HG02759 (cell line): ENCODE data around the gene CNKSR1.

ENCODE experiments used
- ATAC-seq: cut with Tn5 transposase; IDR thresholded peaks from one replicate; pipeline ENCODE4 v1.9.1; 2021; ENCODE audit warnings: mild to moderate bottlenecking, moderate library complexity; ENCODE audit not compliant: unreplicated experiment

The CNKSR1 gene

GRCh38 chr1:26177182-26177684 is at the start of gene CNKSR1:
CNKSR1 (plus strand) TSS chr1:26177491; CDS start chr1:26177548, 57 bp downstream.
- ATAC-seq, result no peak

GRCh38 chr1:26129778-26130177 is 47.5 kb upstream of the CNKSR1 start:
- no peak for ATAC-seq

GRCh38 chr1:26130695-26131094 is 46.6 kb upstream of the CNKSR1 start:
- ATAC-seq, result no peak

GRCh38 chr1:26132128-26132833 is 45.0 kb upstream of the CNKSR1 start:
- ATAC-seq, result no peak

- ATAC-seq, result no peak
Measured at GRCh38 chr1:26132834-26133167, 44.5 kb upstream of the CNKSR1 start.

GRCh38 chr1:26134466-26134865 is 42.8 kb upstream of the CNKSR1 start:
- no peak for ATAC-seq

GRCh38 chr1:26138974-26139558 is 38.2 kb upstream of the CNKSR1 start:
- no peak for ATAC-seq

- ATAC-seq, result no peak
Measured at GRCh38 chr1:26142159-26142558, 35.1 kb upstream of the CNKSR1 start.

GRCh38 chr1:26145041-26145959 is 32.0 kb upstream of the CNKSR1 start:
- ATAC-seq, result no peak

GRCh38 chr1:26145960-26146294 is 31.4 kb upstream of the CNKSR1 start:
- ATAC-seq, result no peak

GRCh38 chr1:26148887-26149286 is 28.4 kb upstream of the CNKSR1 start:
- no peak for ATAC-seq

- no peak for ATAC-seq
Measured at GRCh38 chr1:26153966-26154532, 23.2 kb upstream of the CNKSR1 start.

- no peak for ATAC-seq
Measured at GRCh38 chr1:26154750-26155149, 22.5 kb upstream of the CNKSR1 start.

- no peak for ATAC-seq
Measured at GRCh38 chr1:26155370-26156284, 21.7 kb upstream of the CNKSR1 start.

- ATAC-seq, result no peak
Measured at GRCh38 chr1:26156285-26157038, 20.8 kb upstream of the CNKSR1 start.

- no peak for ATAC-seq
Measured at GRCh38 chr1:26158271-26158907, 18.9 kb upstream of the CNKSR1 start.

- no peak for ATAC-seq
Measured at GRCh38 chr1:26158908-26159742, 18.2 kb upstream of the CNKSR1 start, which contains the start of gene FAM110D. FAM110D (plus strand) TSS chr1:26159079; CDS start chr1:26161292, 2,213 bp downstream.

GRCh38 chr1:26159743-26160039 is 17.6 kb upstream of the CNKSR1 start:
- ATAC-seq, result no peak
